ENCODE data around the gene GAPVD1.

- TF ChIP-seq CTCF (IDR thresholded peaks at IDR 0.05) (no peak), POLR2A (IDR thresholded peaks at IDR 0.05) (no peak)
Measured at GRCh38 chr9:125329978-125330377, 68.4 kb downstream of the GAPVD1 start.

Data from esophagus squamous epithelium (tissue), 4 donors.